GM12874 (cell line): ENCODE data around the gene HNRNPM.

ENCODE experiments used
- TF ChIP-seq, protein P1 (sequence below): IDR thresholded peaks from 2 replicates; pipeline ENCODE4 v1.5.1; 2011; ENCODE audit warnings: low read depth, mild to moderate bottlenecking, control low read depth, low read length, moderate library complexity; ENCODE audit not compliant: insufficient read depth

HNRNPM gene

DNA sequence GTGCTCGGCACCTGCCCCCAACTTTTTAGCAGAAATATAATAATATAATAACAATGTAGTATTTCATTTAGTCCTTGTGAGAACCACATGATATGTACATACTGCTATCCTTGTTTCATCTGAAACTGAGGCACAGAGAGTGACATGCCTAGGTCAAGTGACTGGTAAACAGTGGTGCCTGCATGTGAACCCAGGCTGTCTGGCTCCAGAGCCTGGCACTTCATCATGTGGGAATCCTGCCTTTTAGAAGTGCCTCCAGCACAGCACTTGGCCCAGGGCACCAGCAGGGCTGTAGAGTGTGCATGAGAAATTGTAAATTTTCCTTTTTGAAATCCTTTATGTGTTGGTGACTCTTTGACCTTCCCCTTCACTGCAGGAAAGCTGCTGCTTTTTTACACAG is 30.2 kb downstream of the HNRNPM start:
- TF ChIP-seq, protein P1, sequence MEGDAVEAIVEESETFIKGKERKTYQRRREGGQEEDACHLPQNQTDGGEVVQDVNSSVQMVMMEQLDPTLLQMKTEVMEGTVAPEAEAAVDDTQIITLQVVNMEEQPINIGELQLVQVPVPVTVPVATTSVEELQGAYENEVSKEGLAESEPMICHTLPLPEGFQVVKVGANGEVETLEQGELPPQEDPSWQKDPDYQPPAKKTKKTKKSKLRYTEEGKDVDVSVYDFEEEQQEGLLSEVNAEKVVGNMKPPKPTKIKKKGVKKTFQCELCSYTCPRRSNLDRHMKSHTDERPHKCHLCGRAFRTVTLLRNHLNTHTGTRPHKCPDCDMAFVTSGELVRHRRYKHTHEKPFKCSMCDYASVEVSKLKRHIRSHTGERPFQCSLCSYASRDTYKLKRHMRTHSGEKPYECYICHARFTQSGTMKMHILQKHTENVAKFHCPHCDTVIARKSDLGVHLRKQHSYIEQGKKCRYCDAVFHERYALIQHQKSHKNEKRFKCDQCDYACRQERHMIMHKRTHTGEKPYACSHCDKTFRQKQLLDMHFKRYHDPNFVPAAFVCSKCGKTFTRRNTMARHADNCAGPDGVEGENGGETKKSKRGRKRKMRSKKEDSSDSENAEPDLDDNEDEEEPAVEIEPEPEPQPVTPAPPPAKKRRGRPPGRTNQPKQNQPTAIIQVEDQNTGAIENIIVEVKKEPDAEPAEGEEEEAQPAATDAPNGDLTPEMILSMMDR: no peak

DNA sequence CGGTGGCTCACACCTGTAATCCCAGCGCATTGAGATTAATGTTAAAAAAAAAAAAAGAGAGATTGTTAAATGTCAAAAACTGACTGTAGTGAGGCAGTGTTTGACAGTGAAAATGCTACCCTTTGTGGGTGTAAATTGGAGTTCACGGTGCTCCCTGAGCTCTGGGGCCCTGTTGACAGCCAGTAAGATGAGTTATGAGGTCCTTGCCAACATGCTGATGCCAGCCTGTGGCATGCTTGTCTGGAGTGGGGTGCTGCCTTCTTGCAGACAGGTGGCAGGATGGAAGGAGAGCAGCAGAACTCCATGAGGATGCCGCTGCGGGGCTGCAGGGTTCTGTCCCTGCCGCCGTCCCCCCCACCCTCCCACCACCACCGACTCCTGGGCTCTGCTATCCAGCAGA is 31.7 kb downstream of the HNRNPM start:
- TF ChIP-seq, protein P1: no peak

DNA sequence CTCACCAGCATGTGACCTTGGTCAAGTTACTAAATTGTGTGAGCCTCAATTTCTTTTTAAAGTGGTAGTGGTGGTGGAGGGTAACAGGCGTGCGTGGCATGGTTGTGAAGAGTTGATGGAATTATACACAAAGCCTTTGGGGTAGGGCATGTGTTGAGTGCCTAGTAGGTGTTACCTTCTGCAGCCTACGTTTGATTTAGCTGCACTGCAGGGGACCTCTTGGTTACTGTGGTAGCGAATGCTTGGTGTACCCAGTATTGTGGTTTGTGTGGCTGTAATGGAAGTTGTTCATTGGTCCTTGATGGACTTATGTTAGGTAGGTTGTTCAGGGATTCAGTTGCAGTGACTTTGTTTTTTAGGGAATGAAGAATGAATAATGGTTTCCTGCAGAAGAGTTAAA is 33.1 kb downstream of the HNRNPM start:
- TF ChIP-seq, protein P1: no peak

DNA sequence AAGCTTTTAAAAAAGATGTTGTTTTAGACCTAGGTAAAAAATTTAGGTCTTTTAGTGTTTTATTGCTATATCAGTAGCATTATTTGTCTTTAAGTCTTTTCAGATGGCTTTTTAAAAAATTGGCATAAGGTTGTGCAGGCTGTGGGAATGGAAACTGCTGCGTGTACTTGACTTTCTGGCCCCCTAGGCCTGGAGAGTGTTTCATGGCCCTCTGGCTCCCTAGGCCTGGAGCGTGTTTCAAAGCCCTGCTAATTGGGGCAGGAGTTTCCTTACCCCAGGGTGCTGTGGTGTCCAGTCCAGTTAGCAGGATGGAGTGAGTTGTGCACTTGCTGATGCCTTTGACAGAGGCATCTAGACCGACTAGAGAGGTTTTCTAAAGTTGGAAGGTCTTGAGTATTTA is 33.8 kb downstream of the HNRNPM start:
- TF ChIP-seq, protein P1: no peak

DNA sequence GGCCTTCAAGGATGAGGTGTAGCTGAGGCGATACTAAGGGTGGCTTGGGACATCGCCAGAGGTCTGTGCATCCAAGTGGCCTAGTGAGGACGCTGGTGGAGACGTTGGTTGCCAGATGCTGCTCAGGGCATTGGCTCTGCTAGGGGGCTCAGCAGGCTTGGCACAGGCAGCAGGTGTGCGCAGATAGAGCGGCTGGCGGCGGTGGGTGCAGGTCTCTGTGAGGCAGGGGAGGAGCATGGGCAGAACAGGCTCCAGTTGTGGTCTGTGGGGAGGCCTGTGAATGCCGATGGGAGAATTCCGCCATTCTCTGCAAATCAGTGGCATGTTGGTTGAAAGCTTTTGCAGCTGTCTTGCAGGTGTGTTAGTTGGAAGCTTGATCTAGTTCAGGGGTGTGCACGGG is 36.4 kb downstream of the HNRNPM start:
- TF ChIP-seq, protein P1: no peak

DNA sequence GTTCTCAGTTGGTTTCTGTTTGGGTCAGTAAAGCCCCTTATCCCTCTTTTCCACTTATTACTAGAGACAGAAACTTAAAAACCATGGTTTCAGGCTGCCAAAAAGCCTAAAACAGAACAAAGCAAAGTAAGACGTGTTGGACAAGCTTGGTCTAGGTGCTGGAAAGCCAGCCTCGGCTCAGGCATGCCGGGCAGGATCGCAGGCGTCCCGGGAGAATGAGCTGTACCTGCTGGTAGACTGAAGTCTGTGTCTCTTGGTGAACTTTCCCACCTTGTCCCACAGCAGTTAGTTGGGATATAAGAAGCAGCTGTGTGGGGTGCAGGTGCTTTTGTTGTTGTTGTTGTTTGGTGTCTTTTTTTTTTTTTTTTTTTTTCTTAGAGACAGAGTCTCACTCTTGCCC is 36.8 kb downstream of the HNRNPM start:
- TF ChIP-seq, protein P1: no peak

DNA sequence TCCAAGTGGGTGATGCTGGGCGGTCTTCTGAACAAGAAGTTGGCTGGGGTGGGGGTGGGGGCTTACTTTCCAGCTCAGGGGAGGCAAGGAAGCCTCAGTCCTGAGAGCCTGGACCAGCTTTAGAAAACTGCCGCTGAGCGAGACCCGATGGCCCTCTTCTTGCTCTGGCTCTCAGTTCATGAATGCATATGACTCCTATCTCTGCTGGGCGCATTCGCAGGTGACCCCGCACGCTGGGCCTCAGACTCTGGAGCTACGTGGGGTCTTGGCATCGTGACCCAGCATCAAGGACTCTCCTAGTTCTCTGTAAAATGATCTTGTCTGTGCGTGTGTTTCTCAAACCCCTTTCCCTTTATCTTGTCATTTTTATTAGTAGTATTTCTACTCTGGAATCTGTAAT is 37.9 kb downstream of the HNRNPM start:
- TF ChIP-seq, protein P1: no peak

DNA sequence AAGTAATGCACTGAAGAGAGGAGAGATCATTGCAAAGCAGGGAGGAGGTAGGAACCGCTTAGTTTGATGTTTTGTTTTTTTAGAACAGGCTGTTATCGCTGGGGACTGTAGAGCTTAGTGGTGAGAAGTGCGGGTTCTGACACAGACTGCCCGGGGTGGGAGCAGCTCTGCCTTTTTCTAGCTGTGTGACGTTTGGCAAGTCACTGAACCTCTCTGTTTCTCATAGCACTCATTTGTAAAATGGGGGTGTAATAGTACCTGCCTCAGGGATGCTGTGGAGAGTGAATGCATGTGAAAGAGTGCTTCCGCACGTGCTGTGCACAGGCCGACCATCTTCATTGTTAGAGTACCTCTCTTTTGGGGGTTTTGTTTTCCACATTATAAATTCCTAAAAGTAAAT is 38.4 kb downstream of the HNRNPM start:
- TF ChIP-seq, protein P1: no peak
